Measurements from ENCODE around the gene TRAPPC13.

DNA sequence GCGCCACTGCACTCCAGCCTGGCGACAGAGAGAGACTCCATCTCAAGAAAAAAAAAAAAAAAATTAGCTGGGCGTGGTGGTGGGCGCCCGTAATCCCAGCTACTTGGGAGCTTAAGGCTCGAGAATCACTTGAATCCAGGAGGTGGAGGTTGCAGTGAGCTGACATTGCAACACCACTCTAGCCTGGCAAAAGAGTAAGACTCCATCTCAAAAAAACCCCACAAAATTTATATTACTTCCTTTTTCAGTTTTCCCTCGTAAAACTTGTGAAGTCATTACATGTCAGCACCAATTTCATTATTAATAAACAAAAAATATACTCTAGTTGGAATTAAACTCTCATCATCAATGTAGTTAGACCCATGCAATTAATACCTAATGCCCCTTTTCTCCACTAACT is 43.9 kb downstream of the TRAPPC13 start:
- TF ChIP-seq POLR2A (IDR thresholded peaks at IDR 0.05; ENCODE audit: low read depth, low read length) (no peak), RCOR1 (IDR thresholded peaks at IDR 0.05; ENCODE audit: insufficient replicate concordance, low read length) (no peak), BHLHE40 (IDR thresholded peaks at IDR 0.05; ENCODE audit: low read depth, low read length) (no peak), RFX5 (IDR thresholded peaks at IDR 0.05; ENCODE audit: low read depth, low read length) (no peak), RAD21 (IDR thresholded peaks at IDR 0.05; ENCODE audit: low read length) (no peak), FOS (IDR thresholded peaks at IDR 0.05; ENCODE audit: low read depth, low read length) (no peak)
- TF ChIP-seq, protein P1, sequence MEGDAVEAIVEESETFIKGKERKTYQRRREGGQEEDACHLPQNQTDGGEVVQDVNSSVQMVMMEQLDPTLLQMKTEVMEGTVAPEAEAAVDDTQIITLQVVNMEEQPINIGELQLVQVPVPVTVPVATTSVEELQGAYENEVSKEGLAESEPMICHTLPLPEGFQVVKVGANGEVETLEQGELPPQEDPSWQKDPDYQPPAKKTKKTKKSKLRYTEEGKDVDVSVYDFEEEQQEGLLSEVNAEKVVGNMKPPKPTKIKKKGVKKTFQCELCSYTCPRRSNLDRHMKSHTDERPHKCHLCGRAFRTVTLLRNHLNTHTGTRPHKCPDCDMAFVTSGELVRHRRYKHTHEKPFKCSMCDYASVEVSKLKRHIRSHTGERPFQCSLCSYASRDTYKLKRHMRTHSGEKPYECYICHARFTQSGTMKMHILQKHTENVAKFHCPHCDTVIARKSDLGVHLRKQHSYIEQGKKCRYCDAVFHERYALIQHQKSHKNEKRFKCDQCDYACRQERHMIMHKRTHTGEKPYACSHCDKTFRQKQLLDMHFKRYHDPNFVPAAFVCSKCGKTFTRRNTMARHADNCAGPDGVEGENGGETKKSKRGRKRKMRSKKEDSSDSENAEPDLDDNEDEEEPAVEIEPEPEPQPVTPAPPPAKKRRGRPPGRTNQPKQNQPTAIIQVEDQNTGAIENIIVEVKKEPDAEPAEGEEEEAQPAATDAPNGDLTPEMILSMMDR (conservative IDR thresholded peaks at IDR 0.05; ENCODE audit: low read depth, low read length) = no peak
- TF ChIP-seq, protein P2, sequence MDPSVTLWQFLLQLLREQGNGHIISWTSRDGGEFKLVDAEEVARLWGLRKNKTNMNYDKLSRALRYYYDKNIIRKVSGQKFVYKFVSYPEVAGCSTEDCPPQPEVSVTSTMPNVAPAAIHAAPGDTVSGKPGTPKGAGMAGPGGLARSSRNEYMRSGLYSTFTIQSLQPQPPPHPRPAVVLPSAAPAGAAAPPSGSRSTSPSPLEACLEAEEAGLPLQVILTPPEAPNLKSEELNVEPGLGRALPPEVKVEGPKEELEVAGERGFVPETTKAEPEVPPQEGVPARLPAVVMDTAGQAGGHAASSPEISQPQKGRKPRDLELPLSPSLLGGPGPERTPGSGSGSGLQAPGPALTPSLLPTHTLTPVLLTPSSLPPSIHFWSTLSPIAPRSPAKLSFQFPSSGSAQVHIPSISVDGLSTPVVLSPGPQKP (IDR thresholded peaks at IDR 0.05; ENCODE audit: borderline replicate concordance, low read depth, low read length) = no peak
- TF ChIP-seq, protein P3, sequence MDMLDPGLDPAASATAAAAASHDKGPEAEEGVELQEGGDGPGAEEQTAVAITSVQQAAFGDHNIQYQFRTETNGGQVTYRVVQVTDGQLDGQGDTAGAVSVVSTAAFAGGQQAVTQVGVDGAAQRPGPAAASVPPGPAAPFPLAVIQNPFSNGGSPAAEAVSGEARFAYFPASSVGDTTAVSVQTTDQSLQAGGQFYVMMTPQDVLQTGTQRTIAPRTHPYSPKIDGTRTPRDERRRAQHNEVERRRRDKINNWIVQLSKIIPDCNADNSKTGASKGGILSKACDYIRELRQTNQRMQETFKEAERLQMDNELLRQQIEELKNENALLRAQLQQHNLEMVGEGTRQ (IDR thresholded peaks at IDR 0.05; ENCODE audit: low read depth, low read length) = no peak
